ENCODE data around the gene SPINK2. TPM values are rescaled to one million over a fixed set of nuclear protein-coding genes. Genes with fewer than 3 reads are reported as not detected.

SPINK2 gene, protein sequence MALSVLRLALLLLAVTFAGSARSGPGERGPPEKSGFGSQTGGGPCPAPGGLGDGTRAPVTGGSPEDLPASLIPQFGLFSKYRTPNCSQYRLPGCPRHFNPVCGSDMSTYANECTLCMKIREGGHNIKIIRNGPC
- total RNA-seq: not detected

DNA sequence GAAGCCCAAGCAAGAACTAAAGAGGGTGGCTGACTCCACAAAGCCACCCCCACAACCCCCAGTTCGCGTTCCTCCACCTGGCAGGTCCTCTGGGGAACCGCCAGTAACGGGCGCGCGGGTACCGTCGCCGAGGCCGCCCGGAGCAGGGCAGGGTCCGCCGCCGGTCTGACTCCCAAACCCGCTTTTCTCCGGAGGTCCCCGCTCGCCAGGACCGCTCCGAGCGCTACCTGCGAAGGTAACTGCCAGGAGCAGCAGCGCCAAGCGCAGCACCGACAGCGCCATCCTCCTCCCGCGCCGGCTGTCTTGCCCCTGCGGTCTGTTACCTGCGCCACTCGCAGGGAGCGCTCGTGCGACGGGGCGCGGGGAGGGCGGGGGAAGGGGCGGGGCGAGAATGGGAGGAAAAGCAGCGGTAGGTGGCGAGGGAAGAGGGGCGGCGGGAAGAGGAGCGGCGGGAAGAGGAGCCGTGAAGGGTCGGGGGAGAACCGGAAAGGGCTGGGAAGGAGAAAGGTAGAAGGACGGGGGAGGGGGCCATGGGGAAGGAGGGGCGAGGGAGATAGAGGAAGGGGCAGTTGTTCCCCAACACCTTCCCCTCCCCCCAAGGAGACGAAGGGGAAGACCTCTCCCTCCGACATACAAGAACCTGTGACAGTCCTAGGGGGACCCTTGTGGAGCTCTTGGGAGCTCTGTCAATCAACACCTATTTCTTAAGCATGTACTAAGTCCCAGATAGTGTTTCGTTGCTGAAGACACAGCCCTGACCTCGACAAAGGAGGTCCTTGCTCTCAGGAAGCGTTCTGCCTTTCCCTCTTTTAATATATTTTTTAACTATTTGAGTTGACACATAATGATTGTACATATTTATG is at the start of gene SPINK2:
Gene SPINK2, minus strand, starts transcription at position 321 of the 863 bp plus-strand sequence. Its CDS starts 39 bp downstream, at position 282.
- Mint-ChIP-seq H3K27me3 (peaks cover 6% of the 10 kb centered on the region), H3K27ac (no peak within 1 kb of the TSS), H3K9me3 (no peaks in the 10 kb centered on the region), H3K36me3 (ENCODE audit: low read depth) (no peaks in the 10 kb centered on the region), H3K4me3 (peak within 1 kb of the TSS; percentile 65), H3K4me1 (peaks cover 5% of the 10 kb centered on the region)
- ATAC-seq (replicated peaks): peak; percentile 69

DNA sequence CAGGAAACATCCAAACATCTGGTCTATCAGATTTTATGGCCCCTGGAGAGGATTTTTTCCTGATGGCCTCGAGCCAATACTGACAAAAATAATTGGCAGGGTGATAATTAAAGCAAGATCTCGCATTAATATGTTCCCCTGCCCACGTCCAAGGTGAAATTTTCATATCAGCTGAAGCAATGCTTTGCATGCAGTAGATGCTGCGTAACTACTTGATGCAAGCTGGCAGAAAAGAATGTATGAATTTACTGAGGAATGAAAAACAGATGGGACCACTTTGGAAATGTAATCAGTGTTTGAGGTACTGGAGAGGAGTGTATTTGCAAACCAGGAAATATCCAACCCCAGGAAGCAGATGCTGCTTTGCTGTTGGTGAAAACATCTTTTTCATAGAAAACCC is 49.4 kb upstream of the SPINK2 start:
- no peaks in the 10 kb centered on the region for H3K27me3 Mint-ChIP-seq
- H3K9me3 Mint-ChIP-seq: no peaks in the 10 kb centered on the region
- no peaks in the 10 kb centered on the region for H3K36me3 Mint-ChIP-seq (ENCODE audit: low read depth)
- H3K27ac Mint-ChIP-seq: no peak overlapping the region
- no peak overlapping the region for H3K4me3 Mint-ChIP-seq
- no peaks in the 10 kb centered on the region for H3K4me1 Mint-ChIP-seq
- no peak for ATAC-seq (replicated peaks)

GRCh38 chr4:56863441-56864139 is 42.1 kb upstream of the SPINK2 start:
- no peaks in the 10 kb centered on the region for H3K9me3 Mint-ChIP-seq
- peak overlapping the region; percentile 44 for H3K27ac Mint-ChIP-seq
- H3K27me3 Mint-ChIP-seq: peaks cover 3% of the 10 kb centered on the region
- H3K4me3 Mint-ChIP-seq: no peak overlapping the region
- H3K36me3 Mint-ChIP-seq (ENCODE audit: low read depth): no peaks in the 10 kb centered on the region
- H3K4me1 Mint-ChIP-seq: peaks cover 4% of the 10 kb centered on the region
- peak; percentile 93 for ATAC-seq (replicated peaks)

DNA sequence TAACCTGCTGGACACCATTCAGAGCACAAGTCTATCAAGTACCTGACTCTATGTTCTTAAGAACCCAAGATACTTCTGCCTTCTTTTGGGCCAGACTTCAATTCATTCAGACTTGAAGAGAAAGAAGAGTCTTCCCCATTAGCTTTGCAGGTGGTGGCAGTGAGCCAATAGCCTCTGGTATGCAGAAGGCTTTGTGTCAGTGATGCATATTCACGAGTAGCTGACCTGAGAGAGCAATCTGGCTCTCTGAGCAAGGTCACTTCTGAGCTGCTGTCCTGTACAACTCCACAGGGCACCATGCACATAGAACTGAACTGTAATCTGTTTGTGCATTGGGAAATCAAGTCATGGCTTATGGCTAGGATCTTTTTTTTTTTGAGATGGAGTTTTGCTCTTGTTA is 39.9 kb upstream of the SPINK2 start:
- no peak for ATAC-seq (replicated peaks)
- Mint-ChIP-seq H3K9me3 (no peaks in the 10 kb centered on the region), H3K4me1 (peaks cover 4% of the 10 kb centered on the region), H3K27me3 (peaks cover 3% of the 10 kb centered on the region), H3K27ac (no peak overlapping the region), H3K4me3 (no peak overlapping the region), H3K36me3 (ENCODE audit: low read depth) (no peaks in the 10 kb centered on the region)

DNA sequence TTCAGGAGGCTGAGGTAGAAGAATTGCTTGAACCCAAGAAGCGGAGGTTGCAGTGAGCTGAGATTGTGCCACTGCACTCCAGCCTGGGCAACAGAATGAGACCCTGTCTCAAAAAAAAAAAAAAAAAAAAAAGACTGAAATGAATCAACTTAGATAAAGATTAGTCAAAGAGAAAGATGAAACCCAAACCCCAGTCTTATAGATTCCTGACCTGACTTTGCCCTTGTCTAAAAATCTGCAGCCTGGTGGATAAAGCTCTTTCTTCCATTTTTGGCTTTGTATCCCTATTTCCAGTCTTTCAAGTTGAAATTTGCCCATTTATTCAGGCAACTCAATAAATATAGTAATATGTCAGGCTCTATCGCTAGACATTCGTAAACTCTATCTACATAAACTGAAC is 39.3 kb upstream of the SPINK2 start:
- ATAC-seq (replicated peaks): peak; percentile 38
- H3K27ac Mint-ChIP-seq: no peak overlapping the region

DNA sequence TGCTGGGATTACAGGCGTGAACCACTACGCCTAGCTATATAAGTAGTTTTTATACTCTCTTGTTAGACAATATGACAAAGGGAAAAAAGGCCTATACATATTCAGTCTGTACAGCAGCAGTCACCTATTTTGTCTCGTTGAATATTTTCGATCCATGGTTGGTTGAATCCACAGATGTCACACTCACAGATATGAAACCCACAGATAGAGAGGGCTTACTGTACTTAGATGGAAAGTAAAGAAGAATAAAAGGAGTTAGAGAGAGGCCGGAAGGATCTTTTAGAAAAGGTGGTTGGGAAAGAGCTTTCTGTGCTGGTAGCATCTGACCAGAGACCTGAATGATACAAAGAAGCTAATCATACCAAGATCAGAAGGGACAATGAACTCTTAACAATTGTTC is 38.3 kb upstream of the SPINK2 start:
- no peak overlapping the region for H3K4me3 Mint-ChIP-seq
- H3K36me3 Mint-ChIP-seq (ENCODE audit: low read depth): no peaks in the 10 kb centered on the region
- peaks cover 4% of the 10 kb centered on the region for H3K4me1 Mint-ChIP-seq
- no peaks in the 10 kb centered on the region for H3K9me3 Mint-ChIP-seq
- peaks cover 3% of the 10 kb centered on the region for H3K27me3 Mint-ChIP-seq
- no peak overlapping the region for H3K27ac Mint-ChIP-seq
- ATAC-seq (replicated peaks): no peak

More for the DNA sequence above, 39.3 kb upstream of the SPINK2 start:
- peaks cover 3% of the 10 kb centered on the region for H3K27me3 Mint-ChIP-seq
- no peaks in the 10 kb centered on the region for H3K9me3 Mint-ChIP-seq
- peaks cover 4% of the 10 kb centered on the region for H3K4me1 Mint-ChIP-seq
- H3K4me3 Mint-ChIP-seq: no peak overlapping the region
- no peaks in the 10 kb centered on the region for H3K36me3 Mint-ChIP-seq (ENCODE audit: low read depth)

DNA sequence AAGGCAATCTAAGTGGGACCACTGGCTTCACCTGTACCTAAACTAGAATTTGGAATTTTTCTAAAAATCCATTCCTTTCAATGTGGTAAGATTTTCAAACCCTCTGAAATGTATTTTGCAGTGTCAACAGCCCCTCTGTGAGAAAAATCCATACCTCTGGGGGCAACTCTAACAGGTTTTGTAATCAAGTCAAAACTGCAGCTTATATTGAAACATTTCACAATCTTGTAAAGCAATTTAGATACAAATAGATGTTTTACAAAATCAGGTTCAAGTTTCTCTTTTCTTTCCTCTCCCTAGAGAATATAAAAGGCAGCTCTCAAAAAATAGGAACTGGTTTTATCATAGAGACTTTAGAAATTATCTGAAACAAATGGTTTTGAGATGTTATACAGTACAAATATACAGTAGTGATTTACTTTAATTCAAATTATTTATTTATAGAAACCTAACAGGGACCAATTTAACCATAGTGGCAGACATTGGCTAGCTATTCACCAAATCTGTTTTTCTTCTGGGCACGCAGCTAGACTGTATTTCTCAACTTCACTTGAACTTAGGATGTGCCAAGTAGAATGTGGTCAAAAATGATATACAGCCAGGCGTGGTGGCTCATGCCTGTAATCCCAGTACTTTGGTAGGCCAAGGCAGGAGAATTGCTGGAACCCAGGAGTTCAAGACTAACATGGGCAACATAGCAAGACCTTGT is 36.3 kb upstream of the SPINK2 start:
- Mint-ChIP-seq H3K36me3 (ENCODE audit: low read depth) (no peaks in the 10 kb centered on the region), H3K4me3 (no peak overlapping the region), H3K27ac (no peak overlapping the region), H3K9me3 (no peaks in the 10 kb centered on the region), H3K4me1 (no peaks in the 10 kb centered on the region), H3K27me3 (peaks cover 3% of the 10 kb centered on the region)
- no peak for ATAC-seq (replicated peaks)

DNA sequence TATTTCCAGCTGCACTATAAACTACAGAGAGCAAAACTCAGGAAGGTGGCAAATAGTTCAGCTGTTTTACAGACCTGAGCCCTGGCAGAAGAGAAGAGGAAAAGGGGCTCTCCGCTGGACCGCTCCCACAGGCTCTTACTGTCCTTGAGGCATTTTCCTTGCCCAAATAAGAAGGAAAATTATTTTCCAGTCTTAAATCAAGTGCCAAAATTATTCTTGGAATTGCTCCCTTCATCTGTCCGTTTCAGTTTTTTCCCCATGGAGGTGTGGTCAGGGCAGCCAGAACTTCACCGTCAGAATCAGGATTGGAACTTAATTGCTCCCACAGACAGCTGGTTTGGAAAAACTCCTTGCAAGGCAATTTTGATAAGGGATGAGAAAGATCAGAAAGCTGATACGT is 35.2 kb upstream of the SPINK2 start:
- Mint-ChIP-seq H3K27me3 (peaks cover 3% of the 10 kb centered on the region), H3K36me3 (ENCODE audit: low read depth) (no peaks in the 10 kb centered on the region), H3K4me3 (no peak overlapping the region), H3K27ac (no peak overlapping the region), H3K9me3 (no peaks in the 10 kb centered on the region), H3K4me1 (no peaks in the 10 kb centered on the region)
- no peak for ATAC-seq (replicated peaks)

DNA sequence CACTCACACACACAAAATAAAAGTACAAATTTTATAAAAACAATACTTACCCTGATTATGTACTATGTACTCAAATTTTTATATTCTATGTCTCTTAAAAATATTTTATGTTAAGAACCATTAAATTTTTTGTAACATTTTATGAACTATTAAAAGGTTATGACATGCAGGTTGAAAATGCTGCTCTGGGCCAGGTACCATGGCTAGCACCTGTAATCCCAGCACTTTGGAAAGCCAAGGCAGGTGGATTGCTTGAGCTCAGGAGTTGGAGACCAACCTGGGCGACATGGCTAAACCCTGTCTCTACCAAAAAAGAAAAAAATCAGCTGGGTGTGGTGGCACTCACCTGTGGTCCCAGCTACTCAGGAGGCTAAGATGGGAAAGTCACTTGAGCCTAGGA is 29.4 kb upstream of the SPINK2 start:
- no peak overlapping the region for H3K4me3 Mint-ChIP-seq
- no peak for ATAC-seq (replicated peaks)
- H3K4me1 Mint-ChIP-seq: no peaks in the 10 kb centered on the region
- peaks cover 3% of the 10 kb centered on the region for H3K27me3 Mint-ChIP-seq
- H3K9me3 Mint-ChIP-seq: no peaks in the 10 kb centered on the region
- no peak overlapping the region for H3K27ac Mint-ChIP-seq
- H3K36me3 Mint-ChIP-seq (ENCODE audit: low read depth): no peaks in the 10 kb centered on the region

- H3K27me3 Mint-ChIP-seq: peaks cover 3% of the 10 kb centered on the region
Observed at GRCh38 chr4:56844802-56845580, 23.5 kb upstream of the SPINK2 start.

GRCh38 chr4:56843421-56843899 is 22.0 kb upstream of the SPINK2 start:
- no peaks in the 10 kb centered on the region for H3K36me3 Mint-ChIP-seq (ENCODE audit: low read depth)
- H3K4me3 Mint-ChIP-seq: no peak overlapping the region
- no peaks in the 10 kb centered on the region for H3K4me1 Mint-ChIP-seq
- ATAC-seq (replicated peaks): no peak
- H3K27me3 Mint-ChIP-seq: peaks cover 3% of the 10 kb centered on the region
- H3K9me3 Mint-ChIP-seq: no peaks in the 10 kb centered on the region
- H3K27ac Mint-ChIP-seq: no peak overlapping the region

More at GRCh38 chr4:56844802-56845580, 23.5 kb upstream of the SPINK2 start:
- no peak for ATAC-seq (replicated peaks)
- no peak overlapping the region for H3K4me3 Mint-ChIP-seq
- no peaks in the 10 kb centered on the region for H3K9me3 Mint-ChIP-seq
- H3K4me1 Mint-ChIP-seq: no peaks in the 10 kb centered on the region
- H3K36me3 Mint-ChIP-seq (ENCODE audit: low read depth): no peaks in the 10 kb centered on the region
- H3K27ac Mint-ChIP-seq: no peak overlapping the region

DNA sequence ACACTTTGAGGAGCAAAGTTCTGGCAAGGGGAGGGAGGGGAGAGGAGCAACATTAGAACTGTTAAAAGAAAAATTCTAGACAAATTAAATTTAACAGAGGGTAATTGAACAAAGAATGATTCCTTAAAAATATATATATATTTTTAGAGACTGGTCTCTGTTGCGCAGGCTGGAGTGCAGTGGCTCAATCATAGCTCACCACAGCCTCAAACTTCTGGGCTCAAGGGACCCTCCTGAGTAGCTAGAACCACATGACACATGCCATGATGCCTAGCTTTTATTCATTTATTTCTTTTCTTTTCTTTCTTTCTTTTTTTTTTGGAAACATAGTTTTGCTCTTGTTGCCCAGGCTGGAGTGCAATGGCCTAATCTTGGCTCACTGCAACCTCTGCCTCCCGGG is 19.1 kb upstream of the SPINK2 start:
- Mint-ChIP-seq H3K27me3 (no peaks in the 10 kb centered on the region), H3K36me3 (ENCODE audit: low read depth) (no peaks in the 10 kb centered on the region), H3K27ac (no peak overlapping the region), H3K4me3 (no peak overlapping the region), H3K9me3 (no peaks in the 10 kb centered on the region), H3K4me1 (no peaks in the 10 kb centered on the region)
- no peak for ATAC-seq (replicated peaks)

DNA sequence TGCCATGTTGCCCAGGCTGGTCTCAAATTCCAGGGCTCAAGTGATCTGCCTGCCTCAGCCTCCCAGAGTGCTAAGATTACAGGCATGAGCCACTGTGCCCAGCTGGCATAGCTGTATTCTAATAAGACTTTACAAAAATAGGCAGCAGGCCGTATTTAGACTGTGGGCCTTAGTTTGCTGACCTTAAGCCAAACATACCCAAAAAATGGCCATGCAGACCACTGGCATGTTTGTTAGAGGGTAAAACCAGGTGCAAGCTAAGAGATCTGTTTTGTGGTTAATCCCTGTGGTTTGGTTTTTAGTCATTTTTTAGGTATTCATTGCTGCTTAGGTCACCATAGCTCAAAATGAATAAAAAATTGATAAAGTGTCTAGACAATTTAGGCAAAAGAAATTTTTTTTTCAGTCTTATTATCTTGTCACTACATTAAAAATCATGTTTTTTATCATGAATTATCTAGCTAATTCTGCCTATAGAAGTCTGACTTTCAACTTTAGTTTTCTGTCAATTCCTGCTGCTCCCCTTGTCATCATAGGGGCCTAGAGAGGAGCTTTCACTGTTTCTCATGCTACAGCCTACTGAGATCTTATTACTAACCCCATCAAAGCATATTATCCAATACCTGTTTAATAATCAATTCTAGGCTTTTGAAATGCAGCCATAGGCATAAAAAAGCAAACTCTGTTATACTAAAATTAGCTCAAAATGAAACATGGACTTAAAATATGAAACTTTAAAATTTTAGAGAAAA is 7.5 kb upstream of the SPINK2 start:
- no peaks in the 10 kb centered on the region for H3K9me3 Mint-ChIP-seq
- H3K4me1 Mint-ChIP-seq: no peaks in the 10 kb centered on the region
- ATAC-seq (replicated peaks): no peak
- no peaks in the 10 kb centered on the region for H3K27me3 Mint-ChIP-seq
- no peak overlapping the region for H3K27ac Mint-ChIP-seq
- no peak overlapping the region for H3K4me3 Mint-ChIP-seq
- H3K36me3 Mint-ChIP-seq (ENCODE audit: low read depth): no peaks in the 10 kb centered on the region

Measured in activated T-helper 17 cell treated with anti-CD3 and anti-CD28 coated beads, Interleukin-2, amount 50 U/mL, for 72 hours (primary cell).